OCI-M2 (cell line): ENCODE results near the gene RGS6.

Source experiments
- DNase-seq: peaks from one replicate; lab custom pipeline; 2025; ENCODE audit not compliant: unreplicated experiment; lab: John Stamatoyannopoulos, UW

The RGS6 gene

DNA sequence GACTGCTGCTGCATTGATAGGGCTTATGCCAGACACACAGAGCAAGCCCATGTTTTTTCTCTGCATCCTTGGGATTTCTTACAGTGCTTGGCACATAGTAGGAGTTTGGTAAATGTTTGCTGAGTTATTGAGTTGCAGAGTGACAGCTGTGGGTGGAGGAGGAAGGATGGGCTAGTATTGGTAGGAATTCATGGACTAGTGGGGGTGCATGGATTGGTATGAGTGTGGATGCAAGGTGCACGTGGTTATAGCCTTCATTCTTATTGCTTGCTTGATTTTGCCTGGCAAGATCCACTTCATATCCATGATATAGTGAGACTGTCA, 11.4 kb downstream of the RGS6 start:
- DNase-seq = no peak

DNA sequence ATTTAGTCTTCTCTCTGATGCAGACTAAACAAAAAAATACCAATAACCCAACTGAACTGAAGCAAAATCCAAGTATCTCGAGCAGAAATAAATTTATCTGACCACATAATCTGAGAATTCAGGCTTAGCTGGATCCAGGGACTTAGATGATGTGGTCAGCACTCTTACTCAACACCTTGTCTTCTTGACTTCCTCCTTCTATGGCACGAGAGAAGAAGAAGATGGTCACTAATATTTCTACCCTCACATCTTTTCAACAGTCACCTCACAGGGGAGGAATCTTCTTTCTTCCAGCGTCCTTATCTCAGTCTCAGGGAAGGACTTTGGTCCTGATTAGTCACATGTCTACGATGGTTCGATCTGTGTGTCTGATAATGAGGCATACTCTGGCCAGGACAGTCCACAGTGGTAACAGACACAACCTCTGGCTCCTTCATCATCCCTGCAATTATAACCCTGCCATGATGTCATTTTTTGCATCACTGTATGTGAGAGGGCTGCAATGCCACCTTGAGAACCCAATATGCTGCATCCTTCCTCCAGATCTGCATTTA, 15.8 kb downstream of the RGS6 start:
- no peak for DNase-seq

DNA sequence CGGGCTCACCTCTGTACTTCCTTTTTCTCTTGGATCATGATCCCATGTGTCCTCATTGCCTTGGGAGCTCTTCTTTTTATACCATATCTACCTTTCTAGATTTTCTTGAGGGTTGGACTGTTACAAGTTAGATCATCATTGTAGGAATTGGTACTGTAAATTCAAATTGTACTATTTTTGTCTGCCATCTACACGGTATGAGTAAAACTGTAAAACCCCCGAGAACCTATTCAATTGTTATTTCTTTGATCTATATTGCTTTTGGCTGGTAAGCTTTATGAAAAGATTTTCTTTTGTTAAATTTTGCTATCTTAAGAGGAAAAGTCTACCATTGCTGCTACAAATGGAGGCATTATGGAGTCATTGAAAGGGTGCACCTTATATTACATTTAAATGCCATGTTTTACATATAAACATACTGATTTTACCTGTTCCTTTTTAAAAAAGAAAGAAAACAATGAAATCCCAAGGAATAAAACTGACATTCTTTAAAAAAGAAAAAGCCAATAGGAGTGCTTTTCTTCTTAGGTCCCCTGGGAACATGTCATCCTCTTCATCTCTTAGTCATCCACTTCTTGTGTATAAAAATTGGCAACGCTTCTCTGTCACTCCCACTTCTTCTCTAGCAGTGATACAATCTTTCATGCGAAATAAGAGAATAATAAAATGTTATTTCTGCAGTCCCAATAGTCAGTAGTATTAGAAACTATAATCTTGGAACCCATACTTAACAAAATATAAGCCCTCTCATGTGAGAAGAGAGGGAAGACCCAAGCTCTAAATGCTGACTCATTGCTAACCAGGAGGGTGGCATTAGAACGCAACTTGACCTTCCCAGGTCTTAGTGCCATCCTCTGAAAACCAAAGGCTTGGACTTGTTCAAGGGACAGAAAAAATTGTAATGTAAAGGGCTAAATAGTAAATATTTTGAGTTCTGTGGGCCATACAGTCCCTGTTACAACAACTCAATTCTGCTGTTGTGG, 20.4 kb downstream of the RGS6 start:
- no peak for DNase-seq

DNA sequence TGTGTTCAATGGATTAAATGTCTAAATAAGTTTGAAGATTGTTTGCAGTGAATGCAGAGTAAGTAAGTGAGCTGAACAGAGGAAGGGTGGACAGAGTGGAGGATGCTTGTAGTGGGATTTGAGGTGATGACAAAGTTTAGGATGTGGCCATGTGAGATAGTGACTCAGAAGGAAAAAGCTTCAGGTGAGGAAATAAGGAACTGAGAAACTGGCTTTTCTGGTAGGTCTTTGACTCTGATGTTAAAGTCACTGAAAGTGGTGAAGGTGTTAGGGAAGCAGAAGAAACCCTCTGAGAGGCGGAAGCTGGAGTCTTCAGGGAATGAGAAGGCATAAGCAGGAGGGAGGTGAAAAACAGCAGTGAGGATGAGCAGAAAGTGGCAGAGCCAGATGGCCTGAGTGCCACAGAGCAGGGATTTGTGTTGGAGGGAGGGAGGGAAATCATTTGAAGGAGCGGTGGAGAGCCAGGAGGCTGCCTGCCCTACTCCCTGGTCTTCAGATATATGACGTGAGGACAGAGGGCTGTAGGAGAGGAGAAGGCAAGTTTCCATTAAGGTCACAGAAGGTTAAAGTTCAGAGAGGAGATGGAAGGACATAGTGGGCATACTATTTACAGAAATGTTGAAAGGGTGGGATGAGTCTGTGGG, 24.8 kb downstream of the RGS6 start:
- DNase-seq = no peak

DNA sequence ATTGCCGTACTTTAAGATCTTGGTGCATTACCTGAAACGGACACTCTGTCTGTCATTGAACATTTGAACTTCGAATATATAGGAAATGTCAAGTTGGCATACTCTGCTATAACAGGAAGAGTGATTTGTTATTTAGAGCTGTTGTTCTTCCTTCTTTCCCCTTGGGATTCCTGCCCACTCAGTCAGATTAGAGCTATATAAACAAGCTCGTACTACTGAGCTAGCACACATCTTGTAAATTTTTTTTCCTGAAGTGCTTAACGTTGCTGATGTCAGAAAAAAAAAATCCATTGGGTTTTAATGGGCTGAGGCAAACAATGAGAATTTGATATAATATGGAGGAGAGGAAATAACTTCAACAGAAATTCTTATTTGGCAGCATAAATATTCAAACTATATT, 26.8 kb downstream of the RGS6 start:
- DNase-seq = no peak

DNA sequence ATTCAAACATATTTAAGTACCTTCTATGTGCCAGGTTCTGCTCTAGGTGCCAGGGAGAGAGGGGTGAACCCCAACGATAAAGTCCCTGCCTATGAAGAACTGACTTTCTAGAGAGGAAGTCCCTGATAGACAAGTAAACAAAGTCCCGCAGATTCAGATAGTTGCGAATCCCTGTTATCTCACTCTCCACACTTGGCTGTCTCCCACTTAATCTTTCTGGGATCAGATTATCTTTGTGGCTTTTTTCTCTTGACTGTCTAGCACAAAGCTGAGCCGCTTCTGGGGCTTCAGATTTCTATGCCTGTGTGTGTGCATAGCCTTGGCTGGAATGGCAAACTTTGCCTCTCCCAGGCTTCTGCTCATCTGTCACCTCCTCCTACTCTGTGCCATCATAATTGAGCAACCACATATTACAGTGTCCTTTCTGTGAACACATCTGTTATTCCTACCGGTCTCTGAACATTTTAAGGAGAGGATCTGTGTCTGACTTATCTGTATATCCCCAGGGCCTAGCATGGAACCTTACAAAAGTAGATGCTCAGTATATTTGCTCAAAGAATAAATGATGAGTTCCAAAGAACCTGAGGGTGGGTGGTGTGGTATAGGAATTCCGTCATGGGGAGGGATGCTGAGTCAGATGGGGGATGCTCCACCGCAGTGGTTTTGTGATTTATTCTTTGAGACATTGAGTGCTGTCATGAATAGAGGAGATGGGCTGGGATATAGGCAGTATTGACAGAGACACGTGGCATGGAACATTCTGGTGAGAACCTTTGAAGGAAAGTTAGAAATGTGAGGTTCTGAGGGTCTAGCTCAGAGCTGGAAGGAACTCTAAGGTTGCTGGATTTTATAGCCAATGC, 28.5 kb downstream of the RGS6 start:
- peak; percentile 66 for DNase-seq

DNA sequence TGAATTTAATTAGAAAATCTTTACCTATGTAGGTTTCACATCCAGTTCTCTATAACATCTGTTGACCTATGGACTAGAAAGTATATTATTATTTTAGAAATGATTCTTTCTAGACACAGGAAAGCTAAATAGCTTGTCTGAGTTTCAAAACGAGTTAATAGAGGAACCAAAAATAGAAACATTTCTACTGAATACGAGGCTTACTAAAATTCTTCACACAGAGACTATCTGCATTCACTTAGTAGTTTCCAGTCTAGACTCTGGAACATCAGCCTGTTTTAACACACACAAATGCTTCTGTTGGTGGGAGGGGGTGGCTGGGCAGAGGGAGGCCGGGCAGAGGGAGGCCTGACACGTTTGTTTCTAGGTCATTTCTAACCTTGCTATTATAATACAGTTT, 29.7 kb downstream of the RGS6 start:
- DNase-seq = no peak

DNA sequence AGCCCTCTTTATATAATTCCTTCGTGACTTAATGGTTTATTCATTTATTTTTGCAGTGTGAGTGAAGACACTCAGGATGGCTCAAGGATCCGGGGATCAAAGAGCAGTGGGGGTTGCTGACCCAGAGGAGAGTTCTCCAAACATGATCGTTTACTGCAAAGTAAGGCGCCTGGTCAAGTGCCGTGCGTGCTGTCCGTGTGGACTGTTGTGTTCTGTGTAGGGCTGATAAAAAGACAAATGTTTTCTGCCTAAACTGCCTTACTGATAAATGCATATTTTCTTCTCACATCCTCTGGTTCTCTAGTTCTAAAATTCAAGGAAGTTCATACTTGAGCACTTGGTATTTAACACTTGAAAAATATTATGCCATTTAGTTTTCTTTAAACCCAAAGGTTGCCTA, 32.5 kb downstream of the RGS6 start:
- peak; percentile 65 for DNase-seq

DNA sequence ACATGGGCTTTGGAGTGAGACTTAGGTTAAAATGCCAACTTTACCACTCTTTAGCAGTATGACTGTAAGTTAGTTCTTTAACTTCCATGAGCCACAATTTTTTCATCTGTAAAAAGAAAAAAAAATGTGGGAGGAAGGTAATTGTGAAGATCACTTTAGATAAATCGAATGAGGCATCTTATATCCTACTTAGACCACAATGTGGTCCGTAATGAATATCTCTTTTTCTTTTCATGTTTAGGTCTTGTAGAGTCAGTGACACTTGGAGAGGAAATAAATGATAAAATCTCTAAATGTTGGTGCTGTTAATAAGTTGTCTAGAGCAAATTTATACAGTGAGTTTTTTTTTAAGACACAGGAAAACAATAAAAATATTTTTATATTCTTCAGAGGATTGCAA, 34.3 kb downstream of the RGS6 start:
- DNase-seq = no peak

DNA sequence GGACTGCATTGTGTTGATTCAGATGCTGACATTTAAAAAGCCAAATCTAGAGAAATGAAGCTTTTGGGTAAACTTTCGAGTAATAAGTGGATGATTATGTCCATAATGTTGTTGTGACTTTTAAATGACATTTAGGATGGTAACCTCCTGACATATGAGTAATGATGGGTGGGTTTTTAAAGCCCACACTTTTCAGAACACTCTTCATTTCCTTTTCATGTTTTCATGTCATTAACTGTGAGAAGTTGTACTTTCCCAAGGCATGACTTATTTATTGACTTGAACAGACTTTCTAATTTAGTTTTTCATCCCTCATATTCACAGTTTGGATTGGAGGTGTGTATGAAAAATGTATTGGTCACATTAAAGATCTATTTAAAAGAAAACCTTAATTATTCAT, 35.5 kb downstream of the RGS6 start:
- DNase-seq = no peak

DNA sequence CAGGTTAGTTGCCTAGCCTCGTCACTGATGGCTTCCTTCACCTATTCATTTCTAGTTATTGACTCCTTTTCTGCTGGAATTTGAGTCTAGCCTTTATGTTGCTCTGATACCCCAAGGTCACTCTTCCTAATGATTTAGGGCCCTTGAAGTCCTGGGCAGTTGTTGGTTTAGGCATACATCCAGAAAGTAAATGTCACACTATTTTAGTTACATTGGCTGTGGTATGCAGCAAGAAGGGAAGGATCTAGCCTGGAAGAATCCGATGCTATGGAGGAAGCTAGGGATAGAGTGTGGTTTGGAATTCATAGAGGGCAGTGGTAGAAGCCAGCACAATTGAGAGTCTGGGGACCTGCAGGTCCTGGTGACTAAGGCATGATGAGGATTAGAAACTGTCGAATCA, 38.0 kb downstream of the RGS6 start:
- DNase-seq = no peak

DNA sequence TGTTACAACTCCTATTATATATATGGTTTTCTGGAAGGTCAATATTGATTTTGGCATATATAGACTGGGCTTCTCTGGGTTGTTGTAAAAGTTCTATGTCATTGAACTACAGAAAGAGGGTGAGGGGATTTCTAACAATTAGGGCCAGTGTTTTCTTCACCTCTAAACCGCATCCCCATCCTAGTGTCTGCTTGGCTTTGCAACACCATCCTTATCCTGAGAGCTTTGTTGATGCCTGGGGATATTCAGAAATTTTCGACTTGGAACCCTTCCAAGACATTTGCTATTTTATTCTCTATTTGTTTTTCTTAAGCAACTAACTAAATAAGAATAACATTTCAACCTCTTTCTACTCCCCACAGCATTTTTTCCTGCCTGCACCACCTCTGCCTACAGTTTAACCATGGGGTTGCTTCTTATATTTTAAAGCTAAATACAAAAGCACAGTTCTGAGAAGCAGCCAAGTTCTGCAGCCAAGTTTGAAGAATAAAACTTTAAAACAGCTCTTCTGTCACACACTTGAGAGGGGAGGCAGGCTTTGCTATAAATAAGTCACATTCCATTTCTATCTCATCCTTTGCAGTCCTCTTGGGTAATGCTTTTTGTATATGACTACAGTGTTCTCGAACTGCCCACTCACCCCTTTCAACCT, 53.4 kb downstream of the RGS6 start:
- DNase-seq = no peak

DNA sequence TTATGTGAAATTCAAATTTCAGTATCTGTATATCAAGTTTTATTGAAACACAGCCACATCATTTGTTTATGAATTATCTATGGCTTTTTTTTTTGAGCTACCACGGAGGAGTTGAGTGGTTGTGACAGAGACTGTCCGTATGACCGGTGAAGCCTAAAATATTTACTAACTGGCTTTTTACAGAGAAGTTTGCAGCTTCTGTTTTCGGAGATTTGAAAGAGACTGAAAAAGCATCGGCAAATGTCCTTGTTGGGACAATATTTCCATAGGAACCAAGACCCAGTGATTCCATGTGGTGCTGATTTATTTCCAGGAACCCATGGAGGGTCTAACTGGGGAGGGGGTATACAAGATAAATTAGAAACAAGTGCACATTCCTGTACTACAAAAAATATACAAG, 56.2 kb downstream of the RGS6 start:
- DNase-seq = no peak

DNA sequence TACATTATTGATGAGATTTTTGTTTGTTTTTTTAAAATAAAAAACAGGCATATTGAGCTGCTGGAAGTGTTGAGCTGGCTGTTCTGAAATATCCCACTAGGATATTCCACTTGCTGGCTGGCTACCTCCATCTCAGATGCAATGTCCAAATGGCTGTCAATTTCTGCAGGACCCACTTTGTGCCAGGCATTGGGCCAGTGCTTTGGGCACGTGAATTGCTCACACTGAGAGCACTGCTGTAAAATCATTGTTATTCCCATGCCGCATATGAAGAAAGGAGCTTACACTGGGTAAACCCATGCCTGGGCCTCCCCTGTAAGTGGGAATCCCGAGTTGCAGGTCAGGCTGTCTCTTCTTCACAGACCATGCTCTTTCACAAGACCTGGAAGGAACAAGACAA, 56.7 kb downstream of the RGS6 start:
- DNase-seq = no peak

DNA sequence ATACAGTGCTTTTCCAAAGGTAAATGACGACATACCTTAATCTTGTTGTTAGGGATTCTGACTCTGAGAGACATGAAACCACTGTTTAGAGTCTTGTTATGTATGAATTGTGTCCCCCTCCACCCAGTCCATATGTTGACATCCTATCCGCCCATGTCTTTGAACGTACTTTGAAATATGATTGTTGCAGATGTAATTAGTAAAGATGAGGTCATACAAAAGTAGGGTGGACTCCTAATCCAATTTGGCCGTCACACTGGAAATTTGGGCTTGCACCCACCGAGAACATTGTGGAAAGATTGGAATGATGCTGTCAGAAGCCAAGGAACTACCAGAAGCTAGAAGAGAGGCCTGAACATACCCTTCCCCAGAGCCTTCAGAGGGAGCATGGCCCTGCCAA, 62.2 kb downstream of the RGS6 start:
- no peak for DNase-seq

DNA sequence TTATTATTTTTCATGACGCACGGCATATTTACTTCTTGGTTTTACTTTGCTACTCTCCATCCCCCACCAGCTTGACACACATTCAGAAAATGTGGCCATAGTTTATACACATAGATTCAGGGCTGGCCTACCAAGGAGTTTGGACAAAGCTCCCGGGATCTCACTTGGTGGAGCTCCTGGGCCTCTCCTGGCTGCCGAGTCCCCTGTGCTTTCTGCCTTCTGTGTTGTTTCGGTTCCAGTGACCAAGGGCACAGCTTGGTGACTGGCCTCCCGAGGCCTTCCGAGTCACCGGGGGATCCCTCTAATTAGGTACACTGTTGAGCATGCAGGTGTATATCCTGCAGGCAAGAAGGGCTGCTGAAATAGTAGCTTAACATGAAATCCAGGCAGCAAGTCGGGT, 63.5 kb downstream of the RGS6 start:
- DNase-seq = no peak

DNA sequence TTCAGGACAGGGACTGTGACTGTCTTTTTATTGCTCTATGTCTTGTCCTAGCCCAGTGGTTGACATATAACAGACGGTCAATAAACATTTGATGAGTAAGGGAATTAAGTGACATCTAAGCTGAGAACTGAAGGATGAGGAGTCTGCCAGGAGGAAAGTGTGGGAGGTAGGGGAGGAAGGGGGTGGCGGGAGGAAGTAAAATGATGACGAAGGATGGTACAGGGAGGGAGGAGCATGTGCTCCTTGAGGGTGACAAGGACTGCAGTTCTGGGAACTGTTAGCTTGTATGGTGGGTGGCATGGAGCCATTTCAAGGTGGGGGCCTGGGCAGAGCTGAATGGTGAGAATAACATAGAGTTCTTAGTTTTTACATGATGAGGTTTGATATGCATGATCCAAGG, 64.4 kb downstream of the RGS6 start:
- no peak for DNase-seq

DNA sequence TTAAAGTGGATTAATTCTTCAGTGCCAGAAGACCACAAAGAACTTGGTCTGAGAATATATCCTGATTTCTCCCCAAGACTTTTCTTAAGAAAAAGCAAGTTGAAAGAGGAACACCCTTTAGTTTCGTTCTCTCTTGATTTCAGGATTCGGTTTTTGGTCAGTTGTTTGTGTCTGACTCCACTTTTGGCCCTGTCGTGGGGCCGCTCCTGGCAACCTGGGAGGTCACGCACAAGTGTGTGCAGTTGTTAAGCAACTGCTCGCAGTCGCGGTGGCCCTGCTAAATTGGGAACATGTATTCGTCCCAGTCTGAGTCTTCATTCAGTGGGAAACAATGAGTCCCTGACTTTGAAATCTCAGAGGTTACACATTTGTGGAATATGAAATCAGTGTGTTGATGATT, 68.7 kb downstream of the RGS6 start:
- no peak for DNase-seq

DNA sequence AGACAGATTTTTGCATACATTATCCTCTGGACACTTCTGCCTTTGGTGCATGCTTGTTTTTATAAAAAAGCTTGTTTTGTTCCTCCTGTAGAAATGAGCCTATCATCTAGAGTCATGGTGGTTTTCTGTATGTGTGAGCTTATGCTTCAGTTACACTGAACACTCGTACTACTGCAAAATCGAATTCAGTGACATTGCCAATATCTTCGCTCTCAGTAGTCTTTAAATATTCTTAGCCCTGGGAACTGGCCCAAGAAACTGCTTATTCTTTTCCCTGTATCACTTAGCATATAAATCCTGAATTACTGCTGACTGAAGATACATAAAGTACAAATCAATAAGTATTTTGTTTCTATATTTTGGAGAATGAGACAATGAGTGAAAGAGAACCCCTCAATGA, 70.5 kb downstream of the RGS6 start:
- no peak for DNase-seq

DNA sequence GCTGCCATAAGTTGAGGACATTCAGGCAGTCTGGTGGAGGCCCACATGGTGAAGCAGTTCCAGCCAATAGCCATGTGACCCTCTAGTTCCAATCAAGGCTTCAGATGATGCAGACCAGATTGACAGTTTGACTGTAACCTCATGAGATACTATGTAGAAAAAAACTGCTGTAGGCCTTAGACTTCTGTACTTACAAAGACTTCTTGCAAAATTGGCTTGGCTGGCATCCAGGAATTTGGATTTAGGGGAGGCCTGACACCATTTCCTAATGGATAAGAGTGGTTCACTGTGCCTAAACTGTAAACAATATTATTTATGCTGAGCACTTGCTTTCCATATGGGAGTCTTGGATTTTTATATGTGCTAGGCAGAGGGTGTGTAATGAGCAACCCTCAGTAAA, 76.4 kb downstream of the RGS6 start:
- DNase-seq = no peak

DNA sequence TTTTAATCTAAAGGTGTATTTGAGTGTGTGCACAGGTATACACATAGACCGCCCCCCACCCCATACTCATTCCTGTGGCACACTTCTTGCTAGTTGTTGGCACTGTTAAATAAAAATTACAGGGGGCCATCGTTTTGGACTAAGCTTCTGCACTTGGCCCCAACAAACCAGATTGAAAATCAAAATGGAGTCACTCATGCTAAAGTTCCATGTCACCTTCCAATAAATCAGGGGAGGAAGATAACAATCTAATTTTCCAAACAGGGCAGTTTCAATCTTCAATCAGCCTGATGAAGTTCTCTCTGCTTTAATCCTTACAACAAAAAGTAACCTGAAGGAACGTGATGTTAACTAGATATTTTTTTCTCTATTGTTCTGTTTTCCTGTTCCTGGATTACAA, 78.2 kb downstream of the RGS6 start:
- DNase-seq = no peak
